Vagina (tissue), 2 donors: Measurements from ENCODE around the gene ZNF804B. TPM values are rescaled to one million over a fixed set of nuclear protein-coding genes. Genes with fewer than 3 reads are reported as not detected.

Experiments used
- DNase-seq, 2 donors: peaks; one replicate each; pipeline ENCODE4 v3.0.0-alpha.2; 2017; ENCODE audit errors: extremely low spot score in 2 of 2
- H3K27ac ChIP-seq: fragments of 200-600 bp; sonication (generic); one replicate; pipeline ENCODE4 v1.5.1; 2019
- H3K27me3 ChIP-seq: fragments of 200-600 bp; sonication (generic); one replicate; pipeline ENCODE4 v1.5.1; 2019
- H3K36me3 ChIP-seq, 2 donors: fragments of 200-600 bp; sonication (generic); one replicate each; pipeline ENCODE4 v1.5.1; 2017 to 2019
- H3K4me1 ChIP-seq: fragments of 200-600 bp; sonication (generic); one replicate; pipeline ENCODE4 v1.5.1; 2019
- H3K4me3 ChIP-seq, 2 donors: fragments of 200-600 bp; sonication (generic); 1 replicate in 1 of 2; 2 replicates in 1 of 2; pipeline ENCODE4 v1.5.1; 2016 to 2019
- H3K9me3 ChIP-seq: fragments of 200-600 bp; sonication (generic); one replicate; pipeline ENCODE4 v1.5.1; 2019
- CTCF ChIP-seq, 3 experiments: fragments of 450-650 bp in 2 of 3; fragments of 200-600 bp in 1 of 3; sonication (generic) in 1 of 3; IDR thresholded peaks; one replicate each; pipeline ENCODE4 v1.5.1; 2017 to 2019; ENCODE audit warnings: antibody characterized with exemption in 3 of 3, mild to moderate bottlenecking in 2 of 3, moderate library complexity in 2 of 3
- POLR2A ChIP-seq, 2 donors: fragments of 450-650 bp; IDR thresholded peaks; one replicate each; pipeline ENCODE4 v1.6.1; 2017; ENCODE audit warnings: antibody characterized with exemption in 2 of 2, mild to moderate bottlenecking in 2 of 2, moderate library complexity in 2 of 2
- POLR2AphosphoS5 ChIP-seq, 2 donors: sonication (generic); formaldehyde crosslinking; IDR thresholded peaks; one replicate each; pipeline ENCODE4 v1.9.0; 2017; ENCODE audit warnings: antibody characterized with exemption in 2 of 2, mild to moderate bottlenecking in 2 of 2, low read depth in 1 of 2; ENCODE audit not compliant: insufficient read depth in 1 of 2
- intact Hi-C: fragments of 100-400 bp; cut with DNase I; formaldehyde crosslinking; loops from one replicate; pipeline ENCODE4 v1.15.1; 2023
- small RNA-seq: library from RNA; depleted of rRNA; stranded (forward); fragments of <200 nt; gene quantifications from one replicate; pipeline ENCODE3, GENCODE V24; 2016
- total RNA-seq: library from RNA; depleted of rRNA; stranded (reverse); fragments of >200 nt; gene quantifications from one replicate; pipeline ENCODE4 v1.2.3, GENCODE V29; 2016

ZNF804B gene
- total RNA-seq, 1 donor from 2014 or later, result not detected

GRCh38 chr7:89339748-89340147 is 580.2 kb downstream of the ZNF804B start:
- Histone ChIP-seq H3K27me3 (no peaks in the 10 kb centered on the region), H3K4me1 (no peaks in the 10 kb centered on the region), H3K36me3 (no peaks in the 10 kb centered on the region), H3K4me3 (no peak overlapping the region), H3K27ac (no peak overlapping the region), H3K9me3 (no peaks in the 10 kb centered on the region)
- no peak for DNase-seq
- intact Hi-C loops, result no loop called here
- TF ChIP-seq POLR2A (IDR thresholded peaks at IDR 0.05), result no peak
- TF ChIP-seq POLR2AphosphoS5 (IDR thresholded peaks at IDR 0.05; ENCODE audit: insufficient read depth in 1 of 2, low read depth in 1 of 2), result no peak
- TF ChIP-seq CTCF (IDR thresholded peaks at IDR 0.05), result no peak

- Histone ChIP-seq H3K9me3 (no peaks in the 10 kb centered on the region), H3K4me1 (no peaks in the 10 kb centered on the region), H3K4me3 (no peak overlapping the region), H3K27me3 (no peaks in the 10 kb centered on the region), H3K27ac (no peak overlapping the region), H3K36me3 (no peaks in the 10 kb centered on the region)
- intact Hi-C loops, result no loop called here
- DNase-seq, result no peak
- TF ChIP-seq POLR2A (IDR thresholded peaks at IDR 0.05) (no peak), POLR2AphosphoS5 (IDR thresholded peaks at IDR 0.05; ENCODE audit: insufficient read depth in 1 of 2, low read depth in 1 of 2) (no peak), CTCF (IDR thresholded peaks at IDR 0.05) (no peak)
Observed at GRCh38 chr7:89357121-89357520, 597.6 kb downstream of the ZNF804B start.

- intact Hi-C loops, result no loop called here
Observed at GRCh38 chr7:89377219-89377618, 617.7 kb downstream of the ZNF804B start.

GRCh38 chr7:89385411-89385810 is 625.9 kb downstream of the ZNF804B start:
- TF ChIP-seq POLR2AphosphoS5 (IDR thresholded peaks at IDR 0.05; ENCODE audit: insufficient read depth in 1 of 2, low read depth in 1 of 2) (no peak), CTCF (IDR thresholded peaks at IDR 0.05) (no peak), POLR2A (IDR thresholded peaks at IDR 0.05) (no peak)
- intact Hi-C loops, result no loop called here
- H3K36me3 ChIP-seq, result no peaks in the 10 kb centered on the region

More at GRCh38 chr7:89377219-89377618, 617.7 kb downstream of the ZNF804B start:
- TF ChIP-seq POLR2A (IDR thresholded peaks at IDR 0.05), result no peak
- no peak for TF ChIP-seq POLR2AphosphoS5 (IDR thresholded peaks at IDR 0.05; ENCODE audit: insufficient read depth in 1 of 2, low read depth in 1 of 2)
- TF ChIP-seq CTCF (IDR thresholded peaks at IDR 0.05), result no peak
- no peaks in the 10 kb centered on the region for H3K9me3 ChIP-seq
- H3K4me1 ChIP-seq, result no peaks in the 10 kb centered on the region
- no peak overlapping the region for H3K4me3 ChIP-seq
- H3K27me3 ChIP-seq, result no peaks in the 10 kb centered on the region
- no peak overlapping the region for H3K27ac ChIP-seq
- H3K36me3 ChIP-seq, result no peaks in the 10 kb centered on the region
- DNase-seq, result no peak

More at GRCh38 chr7:89385411-89385810, 625.9 kb downstream of the ZNF804B start:
- H3K4me3 ChIP-seq, result no peak overlapping the region
- H3K27ac ChIP-seq, result no peak overlapping the region
- H3K27me3 ChIP-seq, result no peaks in the 10 kb centered on the region
- H3K9me3 ChIP-seq, result no peaks in the 10 kb centered on the region
- DNase-seq, result no peak
- no peaks in the 10 kb centered on the region for H3K4me1 ChIP-seq

Small RNA genes within 50 kb of the gene (small RNA-seq; reads per million reads assigned to genes)
- not detected for gene AC002127.1

Other genes starting within 250 kb of the ZNF804B start
- gene TEX47, start 36.0 kb downstream of the ZNF804B start, total RNA-seq, result not detected